H9 (cell line): ENCODE results near the gene RHBDL2. TPM values are rescaled to one million over a fixed set of nuclear protein-coding genes. Genes with fewer than 3 reads are reported as not detected.

Experiments used
- DNase-seq: peaks from one replicate; pipeline ENCODE4 v3.0.0-alpha.2; 2017
- H2AFZ ChIP-seq: one replicate; pipeline ENCODE4 v1.6.1; 2013; ENCODE audit warnings: mild to moderate bottlenecking, low read length, control low read depth, moderate library complexity
- H2AK5ac ChIP-seq: 2 replicates; pipeline ENCODE4 v1.6.1; 2013; ENCODE audit warnings: low read length, control low read depth, mixed read lengths; ENCODE audit not compliant: insufficient read length
- H2BK120ac ChIP-seq: one replicate; pipeline ENCODE4 v1.6.1; 2013; ENCODE audit warnings: low read depth, mild to moderate bottlenecking, low read length, control low read depth, inconsistent platforms; ENCODE audit not compliant: poor library complexity, severe bottlenecking
- H2BK12ac ChIP-seq: 2 replicates; pipeline ENCODE4 v1.6.1; 2013; ENCODE audit warnings: low read length, control low read depth, mixed read lengths, low read depth; ENCODE audit not compliant: insufficient read length
- H2BK15ac ChIP-seq: 2 replicates; pipeline ENCODE4 v1.6.1; 2013; ENCODE audit warnings: low read depth, low read length, control low read depth
- H2BK20ac ChIP-seq: one replicate; pipeline ENCODE4 v1.6.1; 2013; ENCODE audit warnings: low read depth, mild to moderate bottlenecking, low read length, control low read depth, inconsistent platforms; ENCODE audit not compliant: poor library complexity, severe bottlenecking
- H2BK5ac ChIP-seq: 2 replicates; pipeline ENCODE4 v1.6.1; 2013; ENCODE audit warnings: low read length, control low read depth, mixed read lengths; ENCODE audit not compliant: insufficient read length
- H3K14ac ChIP-seq: 2 replicates; pipeline ENCODE4 v1.6.1; 2013; ENCODE audit warnings: low read length, control low read depth; ENCODE audit not compliant: insufficient read depth
- H3K18ac ChIP-seq: 2 replicates; pipeline ENCODE4 v1.6.1; 2013; ENCODE audit warnings: low read depth, mild to moderate bottlenecking, mixed read lengths, low read length, control low read depth; ENCODE audit not compliant: insufficient read length
- H3K23ac ChIP-seq: 2 replicates; pipeline ENCODE4 v1.6.1; 2013; ENCODE audit warnings: low read length, control low read depth, mixed read lengths, low read depth; ENCODE audit not compliant: insufficient read length
- H3K23me2 ChIP-seq: 2 replicates; pipeline ENCODE4 v1.6.1; 2013; ENCODE audit warnings: low read depth, mild to moderate bottlenecking, mixed read lengths, low read length, control low read depth; ENCODE audit not compliant: insufficient read length, poor library complexity, severe bottlenecking
- H3K27ac ChIP-seq: 2 replicates; pipeline ENCODE4 v1.5.1; 2013; ENCODE audit warnings: low read length, control low read depth, mixed read lengths, low read depth; ENCODE audit not compliant: insufficient read length
- H3K27me3 ChIP-seq: 2 replicates; pipeline ENCODE4 v1.6.1; 2013; ENCODE audit warnings: low read length, control low read depth, inconsistent platforms; ENCODE audit not compliant: insufficient read depth
- H3K4ac ChIP-seq: 2 replicates; pipeline ENCODE4 v1.6.1; 2013; ENCODE audit warnings: low read depth, mild to moderate bottlenecking, control low read depth, inconsistent platforms, low read length, moderate library complexity
- H3K4me1 ChIP-seq: 2 replicates; pipeline ENCODE4 v1.6.1; 2013; ENCODE audit warnings: low read length, control low read depth, inconsistent platforms; ENCODE audit not compliant: insufficient read depth
- H3K4me2 ChIP-seq: 2 replicates; pipeline ENCODE4 v1.6.1; 2013; ENCODE audit warnings: low read length, control low read depth, mixed read lengths; ENCODE audit not compliant: insufficient read length, insufficient read depth
- H3K56ac ChIP-seq: 2 replicates; pipeline ENCODE4 v1.6.1; 2013; ENCODE audit warnings: low read depth, mild to moderate bottlenecking, mixed read lengths, low read length, control low read depth; ENCODE audit not compliant: insufficient read length
- H3K79me1 ChIP-seq: 2 replicates; pipeline ENCODE4 v1.6.1; 2013; ENCODE audit warnings: low read depth, mild to moderate bottlenecking, moderate library complexity, low read length, control low read depth, inconsistent platforms; ENCODE audit not compliant: insufficient read depth, poor library complexity, severe bottlenecking
- H3K79me2 ChIP-seq: 2 replicates; pipeline ENCODE4 v1.6.1; 2013; ENCODE audit warnings: low read length, control low read depth, inconsistent platforms; ENCODE audit not compliant: insufficient read depth
- H3K9ac ChIP-seq: 2 replicates; pipeline ENCODE4 v1.6.1; 2013; ENCODE audit warnings: low read length, control low read depth, mixed read lengths; ENCODE audit not compliant: insufficient read length; ENCODE audit errors: extremely low read depth
- H3K9me3 ChIP-seq: one replicate; pipeline ENCODE4 v1.6.1; 2013; ENCODE audit warnings: low read depth, low read length, inconsistent platforms; ENCODE audit not compliant: control insufficient read depth
- H3T11ph ChIP-seq: one replicate; pipeline ENCODE4 v1.6.1; 2013; ENCODE audit warnings: mild to moderate bottlenecking, low read length, control low read depth, inconsistent platforms
- H4K20me1 ChIP-seq: one replicate; pipeline ENCODE4 v1.6.1; 2013; ENCODE audit not compliant: control insufficient read depth, insufficient read length, insufficient read depth
- H4K5ac ChIP-seq: 2 replicates; pipeline ENCODE4 v1.6.1; 2013; ENCODE audit warnings: low read depth, mild to moderate bottlenecking, mixed read lengths, low read length, control low read depth; ENCODE audit not compliant: insufficient read length
- H4K8ac ChIP-seq: replicated peaks from 2 replicates; pipeline ENCODE4 v1.6.1; 2013; ENCODE audit warnings: low read length, control low read depth, mixed read lengths, low read depth; ENCODE audit not compliant: insufficient read length
- H4K91ac ChIP-seq: 2 replicates; pipeline ENCODE4 v1.6.1; 2013; ENCODE audit warnings: low read depth, mild to moderate bottlenecking, moderate library complexity, mixed read lengths, low read length, control low read depth; ENCODE audit not compliant: insufficient read length
- H3K27ac Mint-ChIP-seq, 3 experiments: 2 replicates in 2 of 3; 3 replicates in 1 of 3; pipeline ENCODE4 v1.8.0; 2020 to 2021; ENCODE audit warnings: mixed read lengths in 3 of 3, mild to moderate bottlenecking in 1 of 3, moderate library complexity in 1 of 3
- H3K27me3 Mint-ChIP-seq: 2 replicates; pipeline ENCODE4 v1.8.0; 2021; ENCODE audit warnings: low read depth, mild to moderate bottlenecking, moderate library complexity, mixed read lengths
- H3K36me3 Mint-ChIP-seq, 3 experiments: 2 replicates in 2 of 3; 3 replicates in 1 of 3; pipeline ENCODE4 v1.8.0; 2020 to 2021; ENCODE audit warnings: low read depth in 3 of 3, mixed read lengths in 3 of 3; ENCODE audit not compliant: insufficient read depth in 1 of 3
- H3K4me1 Mint-ChIP-seq, 2 experiments: 2 replicates each; pipeline ENCODE4 v1.8.0; 2020; ENCODE audit warnings: mixed read lengths in 2 of 2
- H3K4me3 Mint-ChIP-seq, 2 experiments: 2 replicates in 1 of 2; 3 replicates in 1 of 2; pipeline ENCODE4 v1.8.0; 2020 to 2021; ENCODE audit warnings: mild to moderate bottlenecking in 2 of 2, mixed read lengths in 2 of 2, moderate library complexity in 1 of 2
- H3K9me3 Mint-ChIP-seq, 2 experiments: 2 replicates in 1 of 2; 3 replicates in 1 of 2; pipeline ENCODE4 v1.8.0; 2020; ENCODE audit warnings: mild to moderate bottlenecking in 2 of 2, mixed read lengths in 2 of 2, moderate library complexity in 1 of 2
- CTCF ChIP-seq: fragments of 200-600 bp; sonication (generic); conservative IDR thresholded peaks from 3 replicates; pipeline ENCODE4 v1.8.0; 2021; ENCODE audit warnings: antibody characterized with exemption, mild to moderate bottlenecking
- WGBS: extraction: QIAGEN DNeasy Blood & Tissue Kit; methylation state at CpG from one replicate; pipeline ENCODE4 v1.1.7; 2013; ENCODE audit warnings: missing lambda C conversion rate, low lambda C conversion rate, mixed read lengths; ENCODE audit not compliant: insufficient read length; ENCODE audit errors: extremely low coverage; 5-methylcytosine and 5-hydroxymethylcytosine counted together
- total RNA-seq: library from RNA; stranded (reverse); gene quantifications from 2 replicates; pipeline ENCODE4 v1.2.1, GENCODE V29; 2021

Gene RHBDL2
- total RNA-seq, 1 experiment from 2014 or later = not detected

- no peak within 1 kb of the TSS for H2AFZ ChIP-seq
- no peak within 1 kb of the TSS for H2BK15ac ChIP-seq
- H3K9me3 ChIP-seq = no peaks in the 10 kb centered on the region
- H3K18ac ChIP-seq = no peak within 1 kb of the TSS
- no peak within 1 kb of the TSS for H2BK120ac ChIP-seq
- H3K4me2 ChIP-seq = peak within 1 kb of the TSS; percentile 99
- H2BK20ac ChIP-seq = no peak within 1 kb of the TSS
- H3K36me3 Mint-ChIP-seq = peaks cover 8 to 19% (median 15%) of the 10 kb centered on the region in 3 experiments; a peak in 6 of 7 replicates
- peak within 1 kb of the TSS; percentile 12 to 96 (median 92); a peak in 6 of 7 replicates for H3K27ac Mint-ChIP-seq
- no peak within 1 kb of the TSS for H2BK12ac ChIP-seq
- H3K9me3 Mint-ChIP-seq = no peaks in the 10 kb centered on the region
- H3K56ac ChIP-seq = no peak within 1 kb of the TSS
- H3K14ac ChIP-seq = no peak within 1 kb of the TSS; the same call in 1 of the 2 replicates
- no CpG with 5 or more reads among the region's 70 CpGs for WGBS
- no peak within 1 kb of the TSS for H4K5ac ChIP-seq
- no peak within 1 kb of the TSS for H4K91ac ChIP-seq
- no peaks in the 10 kb centered on the region for H4K20me1 ChIP-seq
- peaks cover 2% of the 10 kb centered on the region; the same call in 1 of the 2 replicates for H3K79me2 ChIP-seq
- peak; percentile 99 for DNase-seq
- H3T11ph ChIP-seq = no peak within 1 kb of the TSS
- TF ChIP-seq CTCF = no peak
- H3K4me1 ChIP-seq = no peaks in the 10 kb centered on the region
- H3K9ac ChIP-seq = peak within 1 kb of the TSS; percentile 85
- peaks cover 4% of the 10 kb centered on the region for H3K79me1 ChIP-seq
- H2AK5ac ChIP-seq = no peak within 1 kb of the TSS
- H4K8ac ChIP-seq = no peak within 1 kb of the TSS
- peaks cover 5 to 17% of the 10 kb centered on the region in 2 experiments for H3K4me1 Mint-ChIP-seq
- H2BK5ac ChIP-seq = no peak within 1 kb of the TSS
- H3K23ac ChIP-seq = no peak within 1 kb of the TSS
- H3K4ac ChIP-seq = no peak within 1 kb of the TSS
- peak within 1 kb of the TSS; percentile 92 to 96 for H3K4me3 Mint-ChIP-seq
- peaks cover 9% of the 10 kb centered on the region for H3K23me2 ChIP-seq
- no peak within 1 kb of the TSS for H3K27ac ChIP-seq
- H3K27me3 ChIP-seq = no peaks in the 10 kb centered on the region
- no peaks in the 10 kb centered on the region for H3K27me3 Mint-ChIP-seq
Observed at GRCh38 chr1:38859561-38860453, 81.8 kb downstream of the RHBDL2 start, which contains the start of gene RRAGC. TSS of gene RRAGC (minus strand) at chr1:38859772. CDS start at chr1:38859646, 126 bp downstream.
